Caco-2 (cell line): ENCODE results near the gene ACTL10. TPM values are rescaled to one million over a fixed set of nuclear protein-coding genes. Genes with fewer than 3 reads are reported as not detected.

Experiments used
- BruUV-seq: library from RNA; stranded (reverse); fragments of 400-500 nt; replicated peaks from 2 replicates; lab custom pipeline; 2021; lab: Mats Ljungman, UMichigan
- CTCF ChIA-PET: fragments of 300-600 bp; sonication (Branson Sonifier 250); formaldehyde crosslinking; loops from one replicate; lab custom pipeline; 2022; ENCODE audit warnings: antibody characterized with exemption; lab: Charles Lee
- POLR2A ChIA-PET: fragments of 300-600 bp; sonication (Branson Sonifier 250); formaldehyde crosslinking; loops from one replicate; lab custom pipeline; 2022; ENCODE audit warnings: antibody characterized with exemption; lab: Charles Lee
- DNase-seq, 2 experiments: peaks; one replicate each; pipeline versions ENCODE4 v3.0.0 to v3.0.0-alpha.2; 2020 to 2022
- H3K27me3 ChIP-seq: replicated peaks from 2 replicates; pipeline ENCODE4 v1.6.0; 2011; ENCODE audit warnings: low read length; ENCODE audit not compliant: control insufficient read depth, insufficient read depth
- H3K36me3 ChIP-seq: 2 replicates; pipeline ENCODE4 v1.5.1; 2011; ENCODE audit warnings: low read length; ENCODE audit not compliant: control insufficient read depth, insufficient read depth
- H3K4me1 ChIP-seq: fragments of 250-450 bp; sonication (Bioruptor Pico); 2 replicates; pipeline ENCODE4 v1.5.1; 2020; ENCODE audit warnings: mild to moderate bottlenecking
- H3K4me3 ChIP-seq: 2 replicates; pipeline ENCODE4 v1.5.1; 2011; ENCODE audit warnings: low read depth, mild to moderate bottlenecking, control low read depth, low read length
- H3K9me3 ChIP-seq: fragments of 250-450 bp; sonication (Bioruptor Pico); 2 replicates; pipeline ENCODE4 v1.5.1; 2020; ENCODE audit warnings: mild to moderate bottlenecking, moderate library complexity
- H3K27ac Mint-ChIP-seq: one replicate; pipeline ENCODE4 v1.8.0; 2022; ENCODE audit warnings: mixed read lengths; ENCODE audit not compliant: unreplicated experiment
- H3K27me3 Mint-ChIP-seq: one replicate; pipeline ENCODE4 v1.8.0; 2022; ENCODE audit warnings: mixed read lengths; ENCODE audit not compliant: insufficient read depth, unreplicated experiment
- H3K36me3 Mint-ChIP-seq: one replicate; pipeline ENCODE4 v1.8.0; 2022; ENCODE audit warnings: mild to moderate bottlenecking, mixed read lengths; ENCODE audit not compliant: insufficient read depth, unreplicated experiment
- H3K4me1 Mint-ChIP-seq: one replicate; pipeline ENCODE4 v1.8.0; 2022; ENCODE audit warnings: low read depth, mixed read lengths; ENCODE audit not compliant: unreplicated experiment
- H3K4me3 Mint-ChIP-seq: one replicate; pipeline ENCODE4 v1.8.0; 2022; ENCODE audit warnings: mild to moderate bottlenecking, moderate library complexity, mixed read lengths; ENCODE audit not compliant: unreplicated experiment
- H3K9me3 Mint-ChIP-seq: one replicate; pipeline ENCODE4 v1.8.0; 2022; ENCODE audit warnings: mixed read lengths; ENCODE audit not compliant: unreplicated experiment
- intact Hi-C: fragments of 100-400 bp; cut with micrococcal nuclease; formaldehyde crosslinking; loops from one replicate; pipeline ENCODE4 v1.10.0; 2022; ENCODE audit not compliant: unreplicated experiment
- total RNA-seq: library from RNA; stranded (reverse); gene quantifications from 2 replicates; pipeline ENCODE4 v1.2.3, GENCODE V29; 2022
- TF ChIP-seq, protein P1 (sequence below), 2 experiments: fragments of 200-600 bp in 1 of 2; IDR thresholded peaks; 1 replicate in 1 of 2; 2 replicates in 1 of 2; pipeline versions ENCODE4 v1.5.1 to v1.8.0; 2011 to 2022; ENCODE audit warnings: antibody characterized with exemption in 1 of 2, control low read depth in 1 of 2, inconsistent platforms in 1 of 2, low read depth in 1 of 2, low read length in 1 of 2, mild to moderate bottlenecking in 1 of 2, moderate library complexity in 1 of 2; ENCODE audit not compliant: insufficient read depth in 1 of 2, severe bottlenecking in 1 of 2, unreplicated experiment in 1 of 2

The ACTL10 gene
- total RNA-seq, 1 experiment from 2014 or later, result 3.4 TPM

DNA sequence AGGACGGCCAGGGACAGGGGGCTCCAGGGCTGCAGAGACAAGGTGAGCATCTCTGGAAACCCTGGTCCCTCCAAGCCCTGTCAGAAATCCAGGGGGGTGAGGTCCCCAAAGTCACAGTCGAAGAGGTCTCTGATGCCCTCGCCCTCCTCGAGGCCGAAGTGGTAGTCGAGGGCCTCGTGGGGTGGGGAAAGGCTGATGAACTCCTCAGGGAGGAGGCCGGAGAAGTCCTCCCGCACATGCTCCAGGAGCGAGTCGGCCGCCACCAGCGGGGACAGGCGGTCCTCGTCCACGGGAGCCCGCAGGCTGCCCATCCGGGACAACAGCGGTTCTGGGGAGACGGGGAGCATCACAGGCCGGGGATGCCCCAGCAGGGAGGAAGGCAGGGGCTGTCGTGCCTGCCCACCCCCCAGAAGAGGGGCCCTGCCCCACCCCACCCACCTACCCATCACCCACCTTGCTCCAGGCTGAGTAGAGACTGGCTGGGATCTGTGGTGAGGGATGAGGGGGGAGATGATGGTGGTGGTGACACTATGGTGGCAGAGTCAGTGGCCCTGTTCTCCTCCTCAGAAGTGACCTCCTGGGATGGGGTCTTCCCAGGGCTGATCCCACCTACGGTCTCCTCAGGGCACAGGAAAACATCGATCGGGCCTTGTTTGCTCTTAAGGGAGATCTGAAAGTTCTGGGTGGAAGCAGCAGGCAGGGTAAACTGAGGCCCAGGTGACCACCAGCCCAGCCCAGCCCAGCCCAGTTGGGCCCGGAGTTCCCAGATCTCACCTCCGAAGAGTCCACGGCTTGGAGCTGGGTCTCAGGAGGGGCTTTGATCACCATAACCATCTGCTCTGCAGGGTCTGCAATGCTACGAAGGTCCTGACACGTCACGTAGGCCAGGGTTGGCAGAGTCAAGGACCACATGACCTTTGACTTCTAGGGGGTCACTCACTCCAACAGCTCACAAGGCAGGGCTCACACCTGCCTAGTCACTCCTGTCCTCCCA is 10.2 kb downstream of the ACTL10 start:
- no peak overlapping the region for H3K27ac Mint-ChIP-seq
- POLR2A ChIA-PET, result interaction anchor here (1.0 kb wide), 1 partner anchor 10 kb away, joined by 4 read pairs; the partner anchor contains the start of gene ACTL10
- H3K4me3 Mint-ChIP-seq, result no peak overlapping the region
- Histone ChIP-seq H3K4me3 (no peak overlapping the region), H3K9me3 (no peaks in the 10 kb centered on the region), H3K4me1 (peaks cover 18% of the 10 kb centered on the region), H3K36me3 (peaks cover 6% of the 10 kb centered on the region; the same call in 1 of the 2 replicates), H3K27me3 (no peaks in the 10 kb centered on the region)
- no peaks in the 10 kb centered on the region for H3K27me3 Mint-ChIP-seq
- BruUV-seq, result no TSS peak
- H3K36me3 Mint-ChIP-seq, result peaks cover 83% of the 10 kb centered on the region
- CTCF ChIA-PET, result no interaction called here
- H3K9me3 Mint-ChIP-seq, result no peaks in the 10 kb centered on the region
- no peak for DNase-seq
- intact Hi-C loops, result no loop called here
- H3K4me1 Mint-ChIP-seq, result peaks cover 34% of the 10 kb centered on the region
- TF ChIP-seq, protein P1, sequence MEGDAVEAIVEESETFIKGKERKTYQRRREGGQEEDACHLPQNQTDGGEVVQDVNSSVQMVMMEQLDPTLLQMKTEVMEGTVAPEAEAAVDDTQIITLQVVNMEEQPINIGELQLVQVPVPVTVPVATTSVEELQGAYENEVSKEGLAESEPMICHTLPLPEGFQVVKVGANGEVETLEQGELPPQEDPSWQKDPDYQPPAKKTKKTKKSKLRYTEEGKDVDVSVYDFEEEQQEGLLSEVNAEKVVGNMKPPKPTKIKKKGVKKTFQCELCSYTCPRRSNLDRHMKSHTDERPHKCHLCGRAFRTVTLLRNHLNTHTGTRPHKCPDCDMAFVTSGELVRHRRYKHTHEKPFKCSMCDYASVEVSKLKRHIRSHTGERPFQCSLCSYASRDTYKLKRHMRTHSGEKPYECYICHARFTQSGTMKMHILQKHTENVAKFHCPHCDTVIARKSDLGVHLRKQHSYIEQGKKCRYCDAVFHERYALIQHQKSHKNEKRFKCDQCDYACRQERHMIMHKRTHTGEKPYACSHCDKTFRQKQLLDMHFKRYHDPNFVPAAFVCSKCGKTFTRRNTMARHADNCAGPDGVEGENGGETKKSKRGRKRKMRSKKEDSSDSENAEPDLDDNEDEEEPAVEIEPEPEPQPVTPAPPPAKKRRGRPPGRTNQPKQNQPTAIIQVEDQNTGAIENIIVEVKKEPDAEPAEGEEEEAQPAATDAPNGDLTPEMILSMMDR (IDR thresholded peaks at IDR 0.05; ENCODE audit: insufficient read depth in 1 of 2, low read depth in 1 of 2, low read length in 1 of 2, severe bottlenecking in 1 of 2, unreplicated experiment in 1 of 2), result no peak

DNA sequence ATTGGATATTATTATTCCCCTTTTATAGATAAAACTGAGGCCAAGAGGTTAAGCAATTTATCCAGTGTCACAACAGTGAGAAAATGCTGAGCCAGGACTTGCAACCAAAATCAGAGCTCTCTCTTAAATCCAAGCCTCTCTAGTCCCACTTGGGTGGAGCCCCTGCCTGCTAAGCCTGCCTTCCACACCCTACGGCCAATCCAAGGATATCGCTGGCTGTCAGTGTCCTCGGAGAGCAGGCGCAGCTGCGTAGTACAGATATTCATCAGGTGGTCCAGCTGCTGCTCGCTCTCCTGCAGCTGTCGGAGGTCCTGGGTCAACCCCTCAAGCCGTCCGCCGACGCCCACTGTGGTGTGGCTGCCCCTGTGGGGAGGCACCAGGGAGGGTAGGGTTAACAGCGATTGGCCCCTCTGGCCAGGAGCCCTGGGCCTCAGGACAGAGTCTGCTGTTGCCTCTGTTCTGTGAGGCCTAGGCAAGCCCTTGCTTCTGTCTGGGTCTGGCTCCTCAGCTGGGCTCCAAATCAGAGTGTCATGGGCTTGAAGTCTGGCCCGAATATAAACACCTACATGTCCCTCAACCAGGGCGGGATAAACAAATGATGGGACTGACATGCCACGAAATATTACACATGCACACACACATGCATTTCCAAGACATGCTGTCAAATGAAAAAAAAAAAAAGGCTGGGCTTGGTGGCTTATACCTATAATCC is 11.4 kb downstream of the ACTL10 start:
- Mint-ChIP-seq H3K27me3 (no peaks in the 10 kb centered on the region), H3K27ac (no peak overlapping the region), H3K36me3 (peaks cover 94% of the 10 kb centered on the region), H3K4me3 (no peak overlapping the region), H3K4me1 (peaks cover 36% of the 10 kb centered on the region), H3K9me3 (no peaks in the 10 kb centered on the region)
- BruUV-seq, result no TSS peak
- Histone ChIP-seq H3K9me3 (no peaks in the 10 kb centered on the region), H3K36me3 (peaks cover 6% of the 10 kb centered on the region; the same call in 1 of the 2 replicates), H3K4me3 (no peak overlapping the region), H3K27me3 (no peaks in the 10 kb centered on the region), H3K4me1 (peaks cover 11% of the 10 kb centered on the region)
- intact Hi-C loops, result no loop called here
- DNase-seq, result no peak
- POLR2A ChIA-PET, result interaction anchor here (0.6 kb wide), 1 partner anchor 315 kb away, joined by 7 read pairs; no protein-coding TSS in a partner anchor
- TF ChIP-seq, protein P1 (IDR thresholded peaks at IDR 0.05; ENCODE audit: insufficient read depth in 1 of 2, low read depth in 1 of 2, low read length in 1 of 2, severe bottlenecking in 1 of 2, unreplicated experiment in 1 of 2), result no peak
- CTCF ChIA-PET, result interaction anchor here (1.0 to 2.5 kb wide), 2 partner anchors 11 to 276 kb away, joined by 3 to 13 read pairs; partner anchors contain the start of gene ACTL10
